GM18517 (cell line): ENCODE data around the gene PDGFD.

Experiments
- ATAC-seq: cut with Tn5 transposase; IDR thresholded peaks from one replicate; pipeline ENCODE4 v1.9.1; 2021; ENCODE audit warnings: mild to moderate bottlenecking, moderate library complexity; ENCODE audit not compliant: unreplicated experiment

Gene PDGFD

DNA sequence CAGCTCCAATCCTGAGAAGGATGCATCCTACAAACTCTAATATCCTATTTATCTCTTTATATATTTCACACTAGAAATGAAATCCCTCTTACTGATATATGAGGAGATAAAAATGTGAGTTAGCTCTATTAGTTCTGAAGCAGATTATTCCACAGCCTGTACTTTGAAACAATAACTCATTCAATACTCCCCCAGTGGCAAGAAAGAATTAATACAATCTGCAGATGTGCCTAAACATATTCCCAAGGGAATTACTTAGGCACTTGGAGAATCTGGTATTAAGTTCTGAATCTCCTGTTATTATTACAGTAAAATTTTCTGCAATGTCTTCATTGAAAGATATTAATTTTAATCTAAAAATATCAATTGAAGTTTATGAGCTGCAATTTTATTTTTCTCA lies 68.2 kb downstream of the PDGFD start:
- no peak for ATAC-seq

DNA sequence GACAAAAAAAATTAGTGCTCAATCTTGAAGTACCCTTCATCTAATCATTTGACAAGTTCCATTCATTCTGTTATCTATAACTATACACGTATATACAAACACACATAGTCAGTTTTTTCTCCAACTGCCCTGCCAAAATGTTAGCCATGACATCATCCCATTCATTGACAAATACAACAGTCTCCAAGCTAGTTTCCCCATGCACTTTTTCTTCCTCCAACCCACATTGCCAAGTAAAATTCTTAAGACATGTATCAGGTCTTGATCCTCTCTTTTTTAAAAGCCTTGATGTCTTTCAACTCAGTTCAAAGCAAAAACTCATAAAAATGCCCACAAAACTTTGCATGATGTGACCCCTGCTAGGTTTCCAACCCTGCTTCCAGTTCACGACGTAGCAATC lies 69.4 kb downstream of the PDGFD start:
- ATAC-seq = no peak

DNA sequence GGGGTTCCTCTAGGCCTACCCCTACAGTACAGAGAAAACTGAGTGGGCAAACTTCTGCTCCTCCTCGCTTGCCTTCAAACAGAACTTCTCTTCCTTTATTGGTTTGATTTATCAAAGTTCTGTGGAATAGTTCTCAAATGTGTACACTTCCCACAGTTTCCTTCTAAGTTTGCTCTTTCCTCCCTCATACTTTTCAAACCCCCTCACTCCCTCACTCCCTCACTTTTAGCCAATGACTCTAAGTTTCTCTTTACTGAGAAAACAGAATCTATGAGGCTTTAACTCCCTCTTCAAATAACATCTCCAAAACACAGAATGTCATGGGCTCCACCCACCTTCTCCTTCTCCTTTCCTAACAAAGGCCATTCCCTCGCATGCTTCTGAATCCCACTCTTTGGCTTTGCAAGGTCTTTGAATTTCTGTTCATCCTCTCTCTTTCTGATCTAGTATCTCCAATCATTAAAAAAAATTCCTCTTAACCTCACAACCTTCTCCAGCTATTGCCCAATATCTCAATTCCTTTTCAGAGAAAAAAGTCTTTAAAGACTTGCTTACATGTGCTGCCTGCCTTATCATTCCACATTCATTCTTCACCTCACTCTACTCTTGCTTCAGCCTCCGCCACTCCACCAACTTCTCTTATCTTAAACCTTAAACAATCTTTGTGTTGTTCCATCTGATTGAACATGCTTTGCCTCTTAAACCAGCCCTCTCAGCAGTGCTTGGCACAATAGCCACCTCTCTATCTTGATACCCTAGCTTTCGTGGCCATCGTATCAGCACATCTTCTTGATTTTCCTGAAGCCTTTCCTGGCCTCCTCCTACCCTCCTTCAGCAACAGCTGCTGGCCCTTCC lies 70.3 kb downstream of the PDGFD start:
- ATAC-seq = no peak

DNA sequence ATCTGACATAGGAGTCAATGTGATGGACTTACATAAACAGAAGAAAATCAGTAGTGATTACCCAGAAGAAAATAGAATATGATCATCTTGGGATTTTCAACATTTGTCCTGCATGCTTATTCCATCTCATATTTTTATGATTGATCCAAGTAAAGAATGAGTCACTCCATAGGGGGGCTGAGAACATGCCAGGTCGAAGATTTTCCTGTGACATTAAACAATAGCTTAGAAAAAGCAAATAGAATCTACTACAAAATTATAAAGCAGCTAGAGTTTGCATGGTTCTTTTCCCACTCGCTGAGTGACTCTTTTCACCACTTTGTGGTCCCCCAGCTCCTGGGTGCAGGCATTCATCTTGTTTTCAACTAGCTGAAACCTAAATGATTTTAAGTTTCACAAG lies 71.2 kb downstream of the PDGFD start:
- no peak for ATAC-seq

DNA sequence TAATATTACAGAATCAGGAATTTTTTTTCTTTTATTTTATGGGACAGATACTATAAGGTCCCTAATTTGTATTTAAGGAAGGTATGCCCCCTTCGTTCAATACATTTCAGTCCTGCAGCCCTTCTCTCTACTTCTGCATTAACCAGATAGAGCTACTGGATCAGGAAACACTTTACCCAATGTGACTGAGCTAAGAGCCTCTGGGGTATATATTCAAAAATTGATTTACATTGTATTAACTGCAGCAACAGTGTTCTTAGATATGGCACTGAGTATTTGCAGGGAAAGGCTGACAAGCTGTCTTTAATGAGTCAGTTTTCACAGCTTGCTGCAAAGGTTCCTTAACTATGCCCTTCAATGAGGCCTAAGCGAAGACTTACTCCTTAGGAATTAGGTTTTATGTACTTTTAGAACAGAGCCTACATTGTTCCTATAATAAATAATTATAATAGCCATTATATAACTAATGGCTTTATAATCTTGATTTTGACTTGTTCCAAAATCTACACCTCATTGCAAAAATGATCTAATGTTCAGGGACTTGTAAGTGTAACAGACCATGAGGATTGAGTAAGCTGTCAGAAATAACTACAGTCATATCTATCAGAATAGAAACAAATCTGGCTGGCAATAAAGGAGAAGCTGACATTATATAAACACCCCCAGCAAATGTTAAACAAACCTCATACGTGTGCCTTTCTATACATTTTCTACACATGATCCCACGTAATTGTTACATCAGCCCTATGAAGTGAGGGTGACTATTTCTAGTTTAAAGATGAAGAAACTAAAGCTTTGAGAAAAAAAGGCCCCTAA lies 72.5 kb downstream of the PDGFD start:
- no peak for ATAC-seq

DNA sequence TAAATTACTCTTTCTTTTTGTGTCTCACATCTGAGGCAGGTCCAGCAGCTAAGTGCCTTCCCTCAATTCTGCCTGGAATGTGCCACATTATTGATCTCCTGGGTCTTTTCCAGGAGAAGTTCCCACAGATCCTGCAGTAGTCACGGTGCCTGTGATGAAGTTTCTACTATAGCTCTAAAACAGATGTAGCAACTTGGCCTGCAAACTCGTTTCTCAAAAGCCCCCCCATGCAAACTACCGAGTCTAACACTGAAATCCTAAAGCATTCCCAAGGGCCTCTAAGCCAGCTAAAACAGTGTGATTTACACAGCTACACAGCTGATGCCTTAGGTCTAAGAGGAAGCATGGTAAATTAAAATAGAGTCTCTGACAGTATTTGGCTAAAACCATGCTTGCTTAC lies 73.2 kb downstream of the PDGFD start:
- ATAC-seq = no peak

DNA sequence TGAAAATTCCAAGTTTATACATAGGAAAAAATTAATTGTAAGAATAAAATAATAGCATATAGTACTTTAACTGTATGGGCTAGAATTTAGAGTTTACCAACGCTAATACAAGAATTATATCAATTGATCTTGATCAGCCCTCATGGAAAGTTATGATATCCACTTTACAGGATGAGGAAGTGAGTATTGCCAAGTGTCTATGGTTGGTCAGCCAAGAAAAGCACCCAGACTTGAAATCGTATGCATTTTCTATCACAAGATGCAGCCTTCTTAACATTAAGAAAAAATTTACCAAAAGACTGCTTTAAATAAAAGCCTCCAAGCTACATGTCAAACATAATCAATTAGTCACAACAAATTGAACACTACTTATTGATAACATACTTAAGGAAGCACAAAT lies 74.5 kb downstream of the PDGFD start:
- no peak for ATAC-seq

DNA sequence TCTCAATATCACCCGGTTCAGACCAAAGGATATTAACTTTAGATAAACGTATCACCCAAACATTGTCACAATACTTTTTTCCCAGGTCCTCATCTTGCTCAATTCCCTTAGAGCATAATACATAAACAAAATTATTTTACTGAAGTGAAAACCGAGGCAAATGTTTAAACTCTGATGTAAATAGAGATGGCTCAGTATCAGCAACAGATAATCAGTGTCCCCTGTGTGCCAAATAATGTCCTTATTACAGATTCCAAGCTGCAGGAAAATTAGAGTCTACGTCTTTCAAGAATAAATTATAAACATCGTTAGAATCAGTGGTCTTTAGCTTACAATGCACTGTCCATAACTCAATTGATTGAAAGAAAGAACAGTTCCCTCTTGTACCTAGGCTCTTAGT lies 77.3 kb downstream of the PDGFD start:
- ATAC-seq = no peak

DNA sequence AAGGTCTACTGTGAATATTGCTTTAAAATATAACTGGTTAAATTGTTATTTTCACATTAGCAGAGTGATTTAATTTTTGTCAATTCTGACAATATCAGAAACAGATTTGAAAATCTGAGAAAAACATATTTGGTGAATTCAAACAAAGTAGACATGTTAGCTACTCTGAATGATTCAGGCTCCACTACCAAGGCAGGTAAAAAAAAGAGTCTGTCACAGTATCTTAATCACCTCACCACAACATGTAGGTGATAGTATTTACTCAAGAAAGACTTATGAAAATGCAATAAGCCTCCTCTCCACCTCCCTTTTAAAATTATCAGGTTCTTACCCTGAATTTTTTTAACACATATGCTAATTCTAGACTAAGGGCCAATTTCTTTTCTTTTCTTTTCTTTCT lies 85.0 kb downstream of the PDGFD start:
- ATAC-seq = no peak

DNA sequence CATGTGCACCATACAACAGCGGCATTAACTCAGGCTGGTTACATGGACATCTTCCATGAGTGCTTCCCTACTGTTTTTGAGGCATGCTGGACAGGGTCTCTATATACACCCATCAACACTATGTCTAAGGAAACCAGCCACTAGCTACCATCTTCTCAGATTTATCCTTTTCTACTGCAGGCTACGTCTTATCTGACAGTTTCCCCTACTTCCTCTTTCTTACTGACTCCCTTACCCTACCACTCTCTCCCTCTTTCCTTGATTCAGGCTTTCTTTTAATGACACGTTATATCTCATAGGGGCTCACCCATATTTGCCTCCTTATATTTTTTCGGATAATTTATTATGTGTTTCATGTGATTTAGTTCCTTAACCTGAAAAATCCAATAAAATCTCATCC lies 85.7 kb downstream of the PDGFD start:
- no peak for ATAC-seq

DNA sequence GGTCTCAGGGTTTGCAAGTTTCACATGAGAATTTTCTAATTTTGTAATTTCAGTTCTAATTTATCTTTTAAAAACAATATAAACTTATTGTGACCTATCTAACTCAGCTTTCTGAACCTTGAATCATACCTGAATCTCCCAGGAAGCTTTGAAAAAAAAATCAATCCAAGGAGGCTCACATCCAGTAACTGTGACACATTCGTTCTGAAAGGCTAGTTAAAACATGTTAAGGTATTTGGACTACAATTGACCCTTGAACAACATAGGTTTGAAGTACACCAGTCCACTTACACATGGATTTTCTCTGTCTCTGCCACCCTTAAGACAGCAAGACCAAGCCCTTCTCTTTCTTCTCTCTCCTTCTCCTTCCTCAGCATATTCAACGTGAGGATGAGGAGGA lies 87.5 kb downstream of the PDGFD start:
- ATAC-seq = no peak

DNA sequence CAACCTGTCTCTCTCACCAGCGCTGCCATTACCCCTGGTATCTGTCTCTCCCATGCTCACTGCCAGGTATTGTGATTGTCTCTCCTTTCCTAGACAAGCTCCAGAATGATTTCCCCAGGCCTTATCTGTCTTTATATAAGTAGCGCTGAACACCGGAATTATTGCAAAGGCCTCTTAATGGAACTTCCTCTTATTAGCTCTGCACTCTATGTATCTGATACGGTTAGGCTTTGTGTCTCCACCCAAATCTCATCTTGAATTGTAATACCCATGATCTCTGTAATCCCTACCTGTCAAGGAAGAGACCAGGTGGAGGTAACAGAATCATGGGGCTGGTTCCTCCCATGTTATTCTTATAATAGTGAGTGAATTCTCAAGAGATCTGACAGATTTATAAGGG lies 88.2 kb downstream of the PDGFD start:
- no peak for ATAC-seq

DNA sequence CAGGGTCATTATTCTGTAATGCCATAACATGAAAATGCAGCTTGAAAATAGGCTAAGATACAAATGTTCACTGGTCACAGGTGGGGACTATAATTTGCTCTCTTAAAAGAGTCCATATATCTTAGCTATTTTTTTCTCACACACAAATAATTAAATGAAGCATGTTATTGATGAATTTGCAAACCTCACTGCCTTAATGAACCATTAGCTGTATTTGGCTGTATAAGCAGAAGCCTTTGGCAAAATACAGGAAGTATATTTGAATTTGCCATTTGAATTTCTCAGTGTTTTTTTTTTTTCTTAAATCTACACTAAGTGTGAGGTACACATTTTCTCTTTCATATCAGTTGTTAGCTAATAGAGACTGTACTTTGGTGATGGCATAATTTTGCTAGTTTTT lies 88.9 kb downstream of the PDGFD start:
- ATAC-seq = no peak

DNA sequence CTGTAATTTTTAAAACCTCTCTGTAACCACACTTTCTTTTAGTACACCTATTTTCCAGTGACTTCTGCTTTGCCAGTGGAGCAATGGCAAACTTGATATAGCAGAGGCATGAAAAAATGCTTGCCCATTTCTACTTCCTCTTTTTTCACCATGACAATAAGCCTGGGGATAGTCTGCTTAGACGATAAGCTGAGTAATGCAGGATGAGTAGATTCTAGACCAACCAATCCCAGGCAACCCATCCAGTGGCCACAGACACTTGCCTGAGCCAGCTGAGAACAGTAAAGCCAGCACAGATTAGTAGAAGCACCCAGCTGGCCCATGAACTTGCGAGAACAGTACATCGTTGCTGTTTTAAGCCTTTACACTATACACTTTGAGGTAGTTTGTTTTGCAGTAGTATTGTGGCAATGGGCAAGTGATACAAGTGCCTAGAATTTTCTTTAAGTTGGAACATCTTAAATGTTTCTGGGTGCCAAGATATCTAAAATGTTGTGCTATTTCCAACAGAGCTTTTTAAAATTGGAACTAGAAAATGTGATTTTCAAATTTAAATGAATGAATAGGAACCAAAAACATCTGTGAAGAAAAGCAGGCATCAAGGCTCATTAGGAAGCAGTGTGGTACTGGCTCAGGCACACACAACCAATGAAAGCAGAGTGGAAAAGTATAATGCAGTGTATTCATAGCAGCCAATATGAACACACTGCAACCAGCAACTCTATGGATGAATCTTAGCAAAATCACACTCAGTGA lies 89.8 kb downstream of the PDGFD start:
- peak; percentile 93 for ATAC-seq

DNA sequence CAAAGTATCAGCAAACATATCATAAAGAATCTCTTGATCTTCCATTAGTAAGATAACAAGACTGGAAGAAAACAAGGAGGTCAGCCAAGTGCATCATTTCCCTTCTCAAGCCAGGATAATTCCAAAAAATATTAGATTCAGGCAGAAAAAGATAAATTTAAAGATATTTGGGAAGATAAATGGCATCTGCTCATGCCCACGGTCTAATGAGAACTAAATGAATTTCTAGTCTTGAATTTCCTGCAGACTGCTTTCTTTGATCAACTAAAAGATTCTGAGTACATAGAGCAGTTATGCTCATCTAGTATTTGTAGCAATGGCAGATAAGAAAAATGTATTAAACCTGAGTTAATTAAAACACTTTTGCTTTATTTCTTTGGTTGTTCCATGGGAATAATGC lies 96.4 kb downstream of the PDGFD start:
- no peak for ATAC-seq

DNA sequence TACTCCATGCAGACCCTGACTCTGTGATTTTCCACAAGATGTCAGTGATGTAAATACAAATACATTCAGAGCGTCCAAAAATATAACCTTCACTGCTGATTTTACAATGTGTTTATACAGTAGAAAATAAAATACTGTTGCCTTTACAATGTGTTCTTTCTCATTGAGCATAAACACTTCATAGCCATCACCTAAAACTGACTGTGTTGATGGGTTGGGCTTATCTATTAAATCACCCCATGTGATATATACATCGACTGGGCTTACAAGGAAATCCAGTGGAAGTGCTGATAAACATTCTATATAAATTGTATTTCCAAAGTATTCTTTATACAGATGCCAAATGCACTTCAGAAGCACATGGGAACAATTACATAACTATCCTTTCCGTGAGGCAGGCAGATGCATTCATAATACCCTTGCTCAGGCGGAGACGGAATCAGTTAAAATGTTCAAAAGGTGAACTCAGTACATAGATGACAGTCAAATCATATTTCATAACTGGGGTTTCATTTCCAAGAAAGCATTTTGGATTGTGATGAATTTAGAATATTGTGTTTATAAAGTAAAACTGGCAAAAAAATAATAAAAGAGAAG lies 99.8 kb downstream of the PDGFD start:
- ATAC-seq = no peak

DNA sequence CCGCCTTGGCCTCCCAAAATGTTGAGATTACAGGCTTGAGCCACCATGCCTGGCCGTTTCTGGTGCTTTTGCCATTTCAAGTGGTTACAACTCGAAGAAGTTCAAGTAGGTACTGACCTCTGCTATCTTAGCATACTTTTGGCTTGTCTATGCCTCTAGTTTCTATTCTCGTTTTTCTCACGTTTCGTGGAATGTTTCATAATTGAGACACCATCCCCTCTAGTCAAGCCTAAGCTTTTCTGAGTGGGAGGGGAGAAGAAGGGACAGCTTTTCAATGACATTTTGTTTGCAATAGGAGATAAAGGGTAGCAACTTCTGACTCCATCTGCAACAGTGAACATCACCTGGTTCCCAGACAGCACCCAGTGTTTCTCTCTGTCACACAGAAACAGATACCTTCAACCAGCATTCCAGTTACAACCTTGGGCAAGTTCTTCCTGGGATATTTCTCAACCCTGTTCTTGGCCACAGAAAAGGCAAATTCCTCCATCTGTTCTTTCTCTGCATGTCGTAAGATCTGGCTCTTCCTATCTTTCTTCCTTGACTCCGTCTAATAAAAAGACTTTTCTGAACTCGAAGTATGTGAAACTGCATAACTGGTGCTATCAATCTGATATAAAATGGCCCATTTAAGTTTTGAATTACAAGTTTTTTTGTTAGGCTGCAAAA lies 102.0 kb downstream of the PDGFD start:
- no peak for ATAC-seq

DNA sequence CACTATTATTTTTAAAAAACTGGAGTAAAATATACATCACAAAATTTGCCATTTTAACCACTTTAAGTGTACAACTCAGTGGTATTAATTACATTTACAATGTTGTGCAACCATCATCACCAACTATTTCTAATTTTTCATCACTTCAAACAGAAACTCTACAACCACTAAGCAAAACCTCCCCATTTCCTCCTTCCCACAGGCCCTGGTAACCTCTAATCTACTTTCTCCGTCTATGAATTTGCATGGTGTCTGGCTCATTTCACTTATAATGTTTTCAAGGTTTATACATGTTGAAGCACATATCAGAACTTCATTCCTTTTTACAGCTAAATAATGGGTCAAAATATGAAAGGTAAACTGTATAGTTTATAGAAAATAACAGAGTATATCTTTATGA lies 103.1 kb downstream of the PDGFD start:
- peak; percentile 75 for ATAC-seq

DNA sequence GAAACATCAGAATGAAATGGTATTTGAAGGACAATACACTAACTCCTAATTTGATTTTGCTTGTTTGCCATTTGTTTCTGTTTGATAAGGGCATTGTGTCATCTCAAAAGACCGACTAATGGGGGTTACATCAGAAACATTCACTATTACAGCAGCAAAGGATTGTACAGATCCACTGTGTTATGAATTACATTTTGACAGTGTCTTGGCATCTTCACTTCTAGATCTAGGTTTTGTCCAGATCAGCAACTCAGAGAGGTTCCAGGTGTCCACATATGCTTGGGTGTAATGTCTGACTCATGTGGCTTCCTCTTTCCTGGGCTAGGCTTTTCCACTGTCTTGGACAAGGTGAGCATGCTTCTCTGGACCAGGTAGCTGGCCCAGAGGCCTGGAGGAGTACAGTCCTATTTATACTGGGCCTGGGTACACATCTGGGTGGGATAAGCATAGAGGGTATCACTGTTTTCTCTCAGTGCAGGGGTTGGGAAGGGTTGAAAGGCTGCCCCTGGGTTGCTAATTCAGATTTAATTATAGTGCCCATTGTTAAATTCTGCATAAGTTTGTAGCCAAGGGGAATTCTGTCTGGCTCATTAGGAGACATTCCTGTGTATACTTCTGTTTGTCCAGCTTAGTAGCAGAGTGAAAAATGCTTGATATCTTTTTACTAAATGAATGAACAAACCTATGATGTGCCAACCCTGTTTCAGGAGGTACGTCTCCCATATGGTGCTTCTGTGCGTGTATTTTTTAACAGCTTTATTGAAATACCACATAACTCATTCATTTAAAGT lies 103.7 kb downstream of the PDGFD start:
- no peak for ATAC-seq

DNA sequence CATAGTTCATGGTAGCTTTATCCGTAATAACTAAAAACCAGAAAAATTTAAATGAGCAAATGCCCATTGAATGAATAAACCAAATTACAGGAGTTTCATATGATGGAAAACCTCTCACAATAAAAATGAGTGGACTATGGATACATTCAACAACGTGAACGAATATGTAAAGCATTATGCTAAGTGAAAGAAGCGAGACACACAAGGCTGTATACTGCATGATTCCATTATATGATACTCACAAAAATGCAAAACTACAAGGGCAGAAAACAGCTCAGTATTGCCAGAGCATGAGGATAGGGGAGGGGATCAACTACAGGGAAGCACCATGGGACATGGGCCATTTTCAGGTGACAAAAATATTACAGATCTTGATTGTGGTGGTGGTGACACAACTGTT lies 105.3 kb downstream of the PDGFD start:
- no peak for ATAC-seq
